Panc1 (cell line): ENCODE data around the gene FOLR3. TPM values are rescaled to one million over a fixed set of nuclear protein-coding genes. Genes with fewer than 3 reads are reported as not detected.
"Not testable (repeated sequence)": the region's sequence is repeated elsewhere in the genome, so short reads cannot be mapped to it uniquely, and the experiment has no call there.

ENCODE experiments used
- ATAC-seq: fragments of 200-7000 bp; cut with Tn5 transposase; 2 replicates; pipeline ENCODE4 v1.9.1; 2020; ENCODE audit warnings: mild to moderate bottlenecking, moderate library complexity
- BruUV-seq: library from RNA; stranded (reverse); fragments of 400-500 nt; replicated peaks from 2 replicates; lab custom pipeline; 2021; lab: Mats Ljungman, UMichigan
- CTCF ChIA-PET: fragments of 300-600 bp; sonication (Branson Sonifier 250); formaldehyde crosslinking; loops from one replicate; lab custom pipeline; 2022; ENCODE audit warnings: antibody characterized with exemption; lab: Charles Lee
- POLR2A ChIA-PET: fragments of 300-600 bp; sonication (Branson Sonifier 250); formaldehyde crosslinking; loops from one replicate; lab custom pipeline; 2022; ENCODE audit warnings: antibody characterized with exemption; lab: Charles Lee
- DNase-seq: peaks from one replicate; pipeline ENCODE4 v3.0.0-alpha.2; 2010; ENCODE audit warnings: low read depth, low spot score
- H3K27ac ChIP-seq: 2 replicates; pipeline ENCODE4 v1.5.1; 2011; ENCODE audit warnings: mild to moderate bottlenecking, low read length, inconsistent platforms
- H3K27me3 ChIP-seq: fragments of 200-500 bp; sonication (Bioruptor generic); 2 replicates; pipeline ENCODE4 v1.6.0; 2014; ENCODE audit warnings: low read length, inconsistent platforms; ENCODE audit not compliant: control insufficient read depth, insufficient read depth
- H3K36me3 ChIP-seq: fragments of 200-500 bp; sonication (Bioruptor generic); 2 replicates; pipeline ENCODE4 v1.5.1; 2014; ENCODE audit warnings: inconsistent platforms, mild to moderate bottlenecking, low read length, moderate library complexity; ENCODE audit not compliant: control insufficient read depth, insufficient read depth
- H3K4me1 ChIP-seq: 2 replicates; pipeline ENCODE4 v1.5.1; 2011; ENCODE audit warnings: inconsistent platforms, mild to moderate bottlenecking, low read length, moderate library complexity; ENCODE audit not compliant: control insufficient read depth, insufficient read depth
- H3K4me3 ChIP-seq, 2 experiments: 2 replicates each; pipeline ENCODE4 v1.5.1; 2011 to 2012; ENCODE audit warnings: low read depth in 2 of 2, low read length in 2 of 2, mild to moderate bottlenecking in 2 of 2, inconsistent platforms in 1 of 2, moderate library complexity in 1 of 2
- H3K9me3 ChIP-seq: fragments of 200-500 bp; sonication (Bioruptor generic); 2 replicates; pipeline ENCODE4 v1.5.1; 2014; ENCODE audit warnings: low read depth, mild to moderate bottlenecking, inconsistent platforms, low read length, moderate library complexity; ENCODE audit not compliant: control insufficient read depth, insufficient read depth
- POLR2AphosphoS5 ChIP-seq: IDR thresholded peaks from 2 replicates; pipeline ENCODE4 v1.6.1; 2012; ENCODE audit warnings: mild to moderate bottlenecking, low read depth, low read length, moderate library complexity
- SIN3A ChIP-seq: IDR thresholded peaks from 2 replicates; pipeline ENCODE4 v1.6.1; 2012; ENCODE audit warnings: low read depth, mild to moderate bottlenecking, low read length, moderate library complexity, borderline replicate concordance; ENCODE audit not compliant: insufficient read depth
- in situ Hi-C: cut with HindIII; loops from 2 replicates; pipeline ENCODE4 v1.10.0; 2016; ENCODE audit warnings: low sequenced_read_pairs, low pct_unique_long_range_greater_than_20kb
- intact Hi-C: fragments of 100-400 bp; cut with micrococcal nuclease; formaldehyde crosslinking; loops from one replicate; pipeline ENCODE4 v1.10.0; 2022; ENCODE audit not compliant: unreplicated experiment
- total RNA-seq: library from RNA; stranded (reverse); gene quantifications from one replicate; pipeline ENCODE4 v1.2.1, GENCODE V29; 2021; ENCODE audit not compliant: unreplicated experiment
- TF ChIP-seq, protein P1 (sequence below), 2 experiments: IDR thresholded peaks; 2 replicates each; pipeline ENCODE4 v1.6.1; 2011 to 2012; ENCODE audit warnings: low read depth in 2 of 2, control low read depth in 1 of 2, low read length in 1 of 2, mild to moderate bottlenecking in 1 of 2, moderate library complexity in 1 of 2; ENCODE audit not compliant: insufficient read depth in 1 of 2

Gene FOLR3
- total RNA-seq, 1 experiment from 2014 or later: not detected

DNA sequence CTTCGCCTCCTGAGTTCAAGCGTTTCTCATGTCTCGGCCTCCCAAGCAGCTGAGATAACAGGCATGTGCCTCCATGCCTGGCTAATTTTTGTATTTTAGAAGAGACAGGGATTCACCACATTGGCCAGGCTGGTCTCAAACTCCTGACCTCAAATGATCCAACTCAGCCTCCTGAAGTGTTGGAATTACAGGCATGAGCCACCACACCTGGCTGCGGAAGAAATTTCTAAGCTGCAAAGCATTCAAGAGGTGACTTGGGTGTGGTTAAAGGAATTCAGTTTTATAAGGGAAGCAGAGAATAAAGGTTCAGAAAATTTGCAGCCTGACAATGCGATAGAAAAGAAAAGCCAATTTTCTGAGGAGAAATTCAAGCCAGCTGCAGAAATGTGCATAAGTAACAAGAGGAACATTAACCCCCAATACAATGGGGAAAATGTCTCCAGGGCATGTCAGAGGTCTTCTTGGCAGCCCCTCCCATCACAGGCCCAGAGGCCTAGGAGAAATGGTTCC, 33.6 kb downstream of the FOLR3 start:
- H3K4me1 ChIP-seq, intact Hi-C loops, H3K27ac ChIP-seq, H3K36me3 ChIP-seq, H3K27me3 ChIP-seq, in situ Hi-C loops, BruUV-seq, DNase-seq, H3K9me3 ChIP-seq, ATAC-seq, CTCF ChIA-PET, H3K4me3 ChIP-seq, POLR2A ChIA-PET: not testable (repeated sequence)

DNA sequence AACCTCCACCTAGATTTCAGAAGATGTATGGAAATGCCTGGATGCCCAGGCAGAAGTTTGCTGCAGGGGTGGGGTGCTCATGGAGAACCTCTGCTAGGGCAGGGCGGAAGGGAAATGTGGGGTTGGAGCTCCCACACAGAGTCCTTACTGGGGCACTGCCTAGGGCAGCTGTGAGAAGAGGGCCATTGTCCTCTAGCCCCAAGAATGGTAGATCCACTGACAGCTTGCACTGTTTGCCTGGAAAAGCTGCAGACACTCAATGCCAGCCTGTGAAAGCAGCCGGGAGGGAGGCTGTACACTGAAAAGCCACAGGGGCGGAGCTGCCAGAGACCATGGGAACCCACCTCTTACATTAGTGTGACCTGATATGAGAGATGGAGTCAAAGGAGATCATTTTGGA, 34.2 kb downstream of the FOLR3 start:
- in situ Hi-C loops, H3K9me3 ChIP-seq: not testable (repeated sequence)

DNA sequence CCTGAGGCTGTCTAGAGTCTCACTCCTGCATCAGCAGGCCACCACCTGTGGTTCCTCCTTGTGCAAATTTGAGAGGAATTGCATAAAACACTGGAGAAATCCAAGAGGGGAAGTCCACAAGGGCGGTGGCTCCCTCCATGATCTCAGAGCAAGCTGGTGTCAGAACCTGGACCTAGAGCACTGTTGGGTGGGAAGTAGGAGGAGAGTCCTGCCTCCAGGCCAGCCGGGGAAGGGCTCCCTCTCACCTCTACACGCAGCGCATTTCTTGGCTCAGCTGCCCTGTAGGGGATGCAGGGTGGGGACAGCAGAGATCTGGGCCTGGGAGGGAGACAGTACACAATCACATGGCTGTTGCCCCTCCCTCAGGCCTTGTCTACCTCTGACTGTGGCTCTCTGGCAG, 36.5 kb downstream of the FOLR3 start:
- H3K27me3 ChIP-seq, H3K36me3 ChIP-seq, ATAC-seq, BruUV-seq, H3K4me3 ChIP-seq, DNase-seq, H3K27ac ChIP-seq, in situ Hi-C loops, POLR2A ChIA-PET, intact Hi-C loops, H3K9me3 ChIP-seq, H3K4me1 ChIP-seq: not testable (repeated sequence)
- CTCF ChIA-PET: interaction anchor here (0.9 kb wide), 1 partner anchor 160 kb away, joined by 3 read pairs; no protein-coding TSS in a partner anchor

More for the DNA sequence above, 34.2 kb downstream of the FOLR3 start:
- intact Hi-C loops, CTCF ChIA-PET, H3K36me3 ChIP-seq, ATAC-seq, H3K27ac ChIP-seq, H3K4me1 ChIP-seq, DNase-seq, POLR2A ChIA-PET, H3K27me3 ChIP-seq, BruUV-seq, H3K4me3 ChIP-seq: not testable (repeated sequence)

DNA sequence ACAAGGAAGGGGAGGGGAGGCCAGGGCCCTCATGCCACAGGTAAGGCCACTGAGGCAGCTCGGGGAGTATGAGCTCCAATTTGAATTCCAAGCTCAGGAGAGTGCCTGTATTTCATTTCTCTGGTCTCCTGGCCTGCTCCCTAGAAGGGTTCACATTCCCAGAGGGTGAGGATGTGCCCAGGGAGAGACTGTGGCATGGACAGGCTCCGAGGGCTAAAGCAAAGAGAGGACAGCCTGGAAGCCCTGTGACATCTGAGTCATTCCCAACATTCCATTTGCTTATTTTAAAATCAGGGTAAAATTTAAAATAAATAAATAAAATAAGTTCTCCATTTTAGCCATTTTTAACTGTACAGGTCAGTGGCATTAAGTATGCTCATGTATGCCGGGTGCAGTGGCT, 37.8 kb downstream of the FOLR3 start:
- no peak for ATAC-seq
- Histone ChIP-seq H3K27ac (no peak overlapping the region), H3K27me3 (no peaks in the 10 kb centered on the region), H3K4me3 (no peak overlapping the region), H3K36me3 (no peaks in the 10 kb centered on the region), H3K9me3 (no peaks in the 10 kb centered on the region), H3K4me1 (no peaks in the 10 kb centered on the region)
- intact Hi-C loops (no loop called here), in situ Hi-C loops (no loop called here)
- BruUV-seq: no TSS peak
- no peak for DNase-seq
- ChIA-PET POLR2A (no interaction called here), CTCF (interaction anchor here (0.6 kb wide), 1 partner anchor 30 kb away, joined by 3 read pairs; no protein-coding TSS in a partner anchor)
- no peak for TF ChIP-seq SIN3A

DNA sequence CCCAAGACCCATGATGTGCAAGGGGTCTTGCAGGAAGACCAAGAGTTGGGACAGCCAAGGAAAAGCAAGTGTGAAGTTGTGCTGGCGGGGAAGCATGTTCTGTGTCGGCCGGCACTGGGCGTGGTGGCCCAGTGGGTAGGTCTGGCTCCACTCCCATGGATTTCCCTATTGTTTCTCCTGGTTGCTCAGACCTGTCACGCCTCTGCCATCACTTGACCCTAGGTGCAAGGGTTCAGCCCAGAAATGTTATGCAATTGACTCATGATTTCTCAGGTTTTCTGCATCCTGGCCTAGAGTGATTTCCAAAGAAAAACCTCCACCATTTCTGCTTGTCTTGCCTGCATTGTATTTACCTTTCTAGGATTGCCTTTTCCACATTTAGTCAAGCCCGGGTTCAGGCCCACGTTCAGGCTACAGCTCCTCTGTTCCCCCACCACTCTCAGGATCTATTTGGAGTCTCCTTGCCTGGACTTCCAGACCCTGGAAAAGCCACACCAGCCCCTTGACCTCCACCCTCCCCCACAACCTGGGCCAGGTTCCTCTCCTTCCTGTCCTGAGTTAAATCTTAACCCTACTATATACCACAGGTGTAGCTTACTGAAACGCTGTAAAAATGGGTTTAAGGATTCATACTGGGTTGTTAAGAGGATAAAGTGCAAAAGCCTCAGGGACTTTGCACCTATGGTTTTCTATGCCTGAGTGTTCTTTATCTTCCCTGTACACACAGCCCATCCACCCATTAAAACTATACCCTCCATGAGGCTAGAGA, 39.0 kb downstream of the FOLR3 start:
- DNase-seq: no peak
- Histone ChIP-seq H3K27ac (no peak overlapping the region), H3K36me3 (no peaks in the 10 kb centered on the region), H3K4me1 (no peaks in the 10 kb centered on the region), H3K27me3 (no peaks in the 10 kb centered on the region), H3K4me3 (no peak overlapping the region), H3K9me3 (no peaks in the 10 kb centered on the region)
- ATAC-seq: no peak
- CTCF ChIA-PET: no interaction called here
- TF ChIP-seq POLR2AphosphoS5: no peak
- TF ChIP-seq, protein P1, sequence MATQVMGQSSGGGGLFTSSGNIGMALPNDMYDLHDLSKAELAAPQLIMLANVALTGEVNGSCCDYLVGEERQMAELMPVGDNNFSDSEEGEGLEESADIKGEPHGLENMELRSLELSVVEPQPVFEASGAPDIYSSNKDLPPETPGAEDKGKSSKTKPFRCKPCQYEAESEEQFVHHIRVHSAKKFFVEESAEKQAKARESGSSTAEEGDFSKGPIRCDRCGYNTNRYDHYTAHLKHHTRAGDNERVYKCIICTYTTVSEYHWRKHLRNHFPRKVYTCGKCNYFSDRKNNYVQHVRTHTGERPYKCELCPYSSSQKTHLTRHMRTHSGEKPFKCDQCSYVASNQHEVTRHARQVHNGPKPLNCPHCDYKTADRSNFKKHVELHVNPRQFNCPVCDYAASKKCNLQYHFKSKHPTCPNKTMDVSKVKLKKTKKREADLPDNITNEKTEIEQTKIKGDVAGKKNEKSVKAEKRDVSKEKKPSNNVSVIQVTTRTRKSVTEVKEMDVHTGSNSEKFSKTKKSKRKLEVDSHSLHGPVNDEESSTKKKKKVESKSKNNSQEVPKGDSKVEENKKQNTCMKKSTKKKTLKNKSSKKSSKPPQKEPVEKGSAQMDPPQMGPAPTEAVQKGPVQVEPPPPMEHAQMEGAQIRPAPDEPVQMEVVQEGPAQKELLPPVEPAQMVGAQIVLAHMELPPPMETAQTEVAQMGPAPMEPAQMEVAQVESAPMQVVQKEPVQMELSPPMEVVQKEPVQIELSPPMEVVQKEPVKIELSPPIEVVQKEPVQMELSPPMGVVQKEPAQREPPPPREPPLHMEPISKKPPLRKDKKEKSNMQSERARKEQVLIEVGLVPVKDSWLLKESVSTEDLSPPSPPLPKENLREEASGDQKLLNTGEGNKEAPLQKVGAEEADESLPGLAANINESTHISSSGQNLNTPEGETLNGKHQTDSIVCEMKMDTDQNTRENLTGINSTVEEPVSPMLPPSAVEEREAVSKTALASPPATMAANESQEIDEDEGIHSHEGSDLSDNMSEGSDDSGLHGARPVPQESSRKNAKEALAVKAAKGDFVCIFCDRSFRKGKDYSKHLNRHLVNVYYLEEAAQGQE (IDR thresholded peaks at IDR 0.05; ENCODE audit: insufficient read depth in 1 of 2, low read depth in 2 of 2, low read length in 1 of 2): no peak
- POLR2A ChIA-PET: no interaction called here
- in situ Hi-C loops (no loop called here), intact Hi-C loops (no loop called here)
- no TSS peak for BruUV-seq
